HG03060 (cell line): ENCODE data around the gene DNAI4.
"Not testable (repeated sequence)": the region's sequence is repeated elsewhere in the genome, so short reads cannot be mapped to it uniquely, and the experiment has no call there.

Experiments used
- ATAC-seq: cut with Tn5 transposase; IDR thresholded peaks from one replicate; pipeline ENCODE4 v1.9.1; 2021; ENCODE audit warnings: low read depth, moderate number of reproducible peaks; ENCODE audit not compliant: unreplicated experiment

Gene DNAI4

GRCh38 chr1:66924756-66925557 lies at the start of gene DNAI4, which contains the start of gene MIER1:
DNAI4 (minus strand) TSS chr1:66924856; CDS start chr1:66924831, 25 bp downstream.
MIER1 (plus strand) TSS chr1:66924990; CDS start chr1:66925029, 39 bp downstream.
- ATAC-seq = peak; percentile 65

DNA sequence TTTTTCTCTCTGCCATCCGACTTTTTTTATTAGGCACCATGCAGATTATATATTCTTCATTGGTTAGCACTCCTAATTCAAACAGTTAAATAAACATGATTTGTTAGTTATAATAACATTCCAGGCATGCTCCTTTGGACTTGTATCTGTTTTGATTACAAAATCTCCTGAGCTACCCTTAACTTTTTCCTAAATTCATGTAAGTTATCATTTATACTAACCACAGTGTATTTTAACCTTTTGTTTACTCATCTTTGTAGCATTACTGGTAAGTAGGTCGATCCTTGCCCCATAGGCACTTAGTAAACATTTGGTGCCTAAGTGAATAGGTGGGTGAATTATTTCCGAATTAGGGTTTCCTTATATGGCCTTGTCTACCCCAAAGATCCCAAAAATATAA lies 43.9 kb upstream of the DNAI4 start:
- ATAC-seq = no peak

DNA sequence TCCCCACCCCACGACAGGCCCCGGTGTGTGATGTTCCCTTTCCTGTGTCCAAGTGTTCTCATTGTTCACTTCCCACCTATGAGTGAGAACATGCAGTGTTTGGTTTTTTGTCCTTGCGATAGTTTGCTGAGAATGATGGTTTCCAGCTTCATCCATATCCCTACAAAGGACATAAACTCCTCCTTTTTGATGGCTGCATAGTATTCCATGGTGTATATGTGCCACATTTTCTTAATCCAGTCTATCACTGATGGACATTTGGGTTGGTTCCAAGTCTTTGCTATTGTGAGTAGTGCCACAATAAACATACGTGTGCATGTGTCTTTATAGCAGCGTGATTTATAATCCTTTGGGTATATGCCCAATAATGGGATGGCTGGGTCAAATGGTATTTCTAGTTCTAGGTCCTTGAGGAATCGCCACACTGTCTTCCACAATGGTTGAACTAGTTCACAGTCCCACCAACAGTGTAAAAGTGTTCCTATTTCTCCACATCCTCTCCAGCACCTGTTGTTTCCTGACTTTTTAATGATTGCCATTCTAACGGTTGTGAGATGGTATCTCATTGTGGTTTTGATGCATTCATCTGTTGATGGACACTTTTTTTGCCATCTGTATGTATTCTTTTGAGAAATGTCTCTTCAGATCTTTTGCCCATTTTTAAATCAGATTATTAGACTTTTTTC lies 41.7 kb upstream of the DNAI4 start:
- not testable (repeated sequence) for ATAC-seq

DNA sequence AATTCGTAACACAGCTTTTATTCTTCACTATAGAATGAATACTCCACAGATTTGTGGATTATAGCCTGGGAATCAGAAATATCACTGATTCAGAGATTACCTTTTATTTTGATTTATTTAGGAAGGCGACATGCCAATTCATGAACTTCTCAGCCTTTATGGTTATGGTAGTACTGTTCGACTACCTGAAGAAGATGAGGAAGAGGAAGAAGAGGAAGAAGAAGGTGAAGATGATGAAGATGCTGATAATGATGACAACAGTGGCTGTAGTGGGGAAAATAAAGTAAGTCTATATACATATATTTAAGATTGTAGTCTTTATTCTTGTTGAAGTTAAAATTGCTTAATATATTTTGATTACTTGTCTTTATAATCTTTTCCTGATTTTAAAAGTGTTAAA lies 33.3 kb upstream of the DNAI4 start:
- ATAC-seq = no peak

DNA sequence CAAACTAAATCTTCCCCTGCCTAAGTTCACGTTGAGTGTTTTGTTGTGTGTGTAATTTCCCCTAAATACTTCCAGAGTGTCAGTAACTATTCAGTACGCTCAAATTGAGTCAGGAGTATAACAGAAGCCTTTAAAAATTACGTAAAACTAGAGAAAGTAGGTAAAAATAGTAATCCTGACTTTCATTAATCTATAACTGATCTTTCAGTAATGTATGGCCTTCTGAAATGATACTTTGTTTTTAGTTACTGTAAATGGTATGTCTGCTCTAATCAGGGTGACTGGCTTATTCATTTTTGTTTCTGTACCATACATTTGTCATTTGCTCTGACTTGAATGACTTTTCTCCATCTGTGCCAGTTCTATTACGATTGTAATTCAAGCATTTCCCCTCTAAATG lies 29.6 kb upstream of the DNAI4 start:
- ATAC-seq = peak; percentile 59

DNA sequence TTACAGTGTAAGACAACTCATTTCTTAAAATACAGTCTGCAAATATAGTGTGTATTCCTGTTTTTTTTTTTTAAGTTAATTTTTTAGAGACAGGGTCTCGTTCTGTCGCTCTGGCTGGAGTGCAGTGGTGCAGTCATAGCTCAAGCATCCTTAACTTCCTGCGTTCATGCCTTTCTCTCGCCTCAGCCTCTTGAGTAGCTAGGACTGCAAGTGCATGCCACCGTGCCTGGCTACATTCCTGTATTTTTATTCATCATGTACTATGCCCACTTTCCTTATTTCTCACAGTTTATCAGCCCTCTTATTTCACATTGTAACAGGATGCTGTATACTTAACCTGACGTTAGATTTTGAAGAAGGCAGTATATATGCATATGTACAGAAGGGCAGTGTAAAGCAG lies 26.9 kb upstream of the DNAI4 start:
- ATAC-seq = no peak

DNA sequence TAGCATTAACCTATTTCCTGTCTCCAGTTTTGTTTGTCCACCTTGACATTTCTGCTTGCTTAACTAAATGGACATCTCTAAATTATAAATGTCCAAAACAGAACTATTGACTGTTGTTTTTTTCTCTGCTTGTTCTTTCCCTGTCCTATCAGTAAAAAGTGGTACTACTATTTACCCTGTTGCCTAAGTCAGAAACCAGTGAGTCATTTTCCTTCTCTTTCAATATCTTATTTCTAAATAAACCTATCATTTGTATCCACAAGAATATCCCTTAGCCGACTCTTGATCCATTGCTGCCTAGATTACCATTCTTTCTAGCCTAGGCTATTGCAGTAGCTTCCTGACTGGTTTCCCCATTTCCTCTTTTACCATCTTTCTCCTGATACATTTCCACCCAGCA lies 22.6 kb upstream of the DNAI4 start:
- no peak for ATAC-seq

GRCh38 chr1:66945316-66945715 lies 20.7 kb upstream of the DNAI4 start:
- ATAC-seq = no peak

- no peak for ATAC-seq
Observed at GRCh38 chr1:66944330-66945274, 19.9 kb upstream of the DNAI4 start.

- ATAC-seq = no peak
Observed at GRCh38 chr1:66943361-66943969, 18.8 kb upstream of the DNAI4 start.

GRCh38 chr1:66940981-66941380 lies 16.3 kb upstream of the DNAI4 start:
- no peak for ATAC-seq

- ATAC-seq = no peak
Observed at GRCh38 chr1:66938613-66939012, 14.0 kb upstream of the DNAI4 start.

GRCh38 chr1:66937529-66938234 lies 13.0 kb upstream of the DNAI4 start:
- no peak for ATAC-seq

DNA sequence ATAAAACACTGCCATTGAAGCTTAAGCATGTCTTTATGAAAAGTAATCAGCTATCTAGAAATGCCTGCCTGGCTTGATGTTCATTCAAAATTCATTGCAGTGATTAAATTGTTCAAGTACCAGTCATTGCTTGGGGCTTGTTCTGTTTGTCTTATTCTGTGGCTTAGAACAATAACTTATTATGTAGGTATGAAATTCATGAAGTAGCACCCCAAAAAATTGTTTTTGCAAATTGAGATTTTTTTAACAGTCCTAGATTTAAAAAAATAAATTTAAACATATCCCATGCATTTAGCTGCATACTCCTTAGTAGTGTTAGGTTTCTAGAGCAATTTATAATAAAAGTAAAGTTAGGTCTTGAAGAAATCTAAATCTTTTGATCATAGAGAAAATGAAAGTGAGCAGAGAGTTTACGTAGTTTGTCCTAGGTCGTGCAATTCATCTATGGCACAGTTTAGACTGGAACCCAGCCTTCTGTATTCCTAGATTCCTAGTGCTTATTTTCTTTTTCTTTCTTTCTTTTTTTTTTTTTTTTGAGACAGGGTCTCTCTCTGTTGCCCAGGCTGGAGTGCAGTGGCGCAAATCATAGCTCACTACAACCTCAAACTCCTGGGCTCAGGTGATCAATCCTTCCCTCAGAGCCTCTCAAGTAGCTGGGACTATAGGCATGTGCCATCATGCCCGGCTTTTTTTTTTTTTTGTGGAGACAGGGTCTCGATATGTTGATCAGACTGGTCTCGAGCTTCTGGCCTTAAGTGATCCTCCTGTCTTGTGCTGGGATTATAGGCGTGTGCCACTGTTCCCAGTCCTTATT lies 9.4 kb upstream of the DNAI4 start:
- no peak for ATAC-seq

DNA sequence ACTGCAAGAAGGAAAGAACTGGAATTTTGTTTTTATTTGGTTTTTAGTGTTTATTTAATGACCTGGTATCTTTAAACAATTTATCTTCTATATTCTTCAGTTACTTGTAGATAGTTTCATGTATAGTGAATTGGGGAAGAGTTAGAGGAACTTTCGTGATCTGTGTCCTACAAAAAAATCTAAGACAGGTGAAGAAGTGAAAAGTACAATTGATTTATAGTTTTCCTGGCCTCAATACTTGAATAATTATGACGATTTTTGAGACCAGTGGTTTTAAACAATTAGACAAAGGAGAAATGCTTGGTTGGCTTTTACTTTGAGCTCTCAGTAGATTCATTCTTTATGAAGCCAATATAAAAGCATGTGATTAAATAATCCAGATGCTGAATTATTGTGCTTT lies 7.6 kb upstream of the DNAI4 start:
- ATAC-seq = no peak

GRCh38 chr1:66931590-66931989 lies 6.9 kb upstream of the DNAI4 start:
- no peak for ATAC-seq

GRCh38 chr1:66930823-66931174 lies 6.1 kb upstream of the DNAI4 start:
- ATAC-seq = no peak

DNA sequence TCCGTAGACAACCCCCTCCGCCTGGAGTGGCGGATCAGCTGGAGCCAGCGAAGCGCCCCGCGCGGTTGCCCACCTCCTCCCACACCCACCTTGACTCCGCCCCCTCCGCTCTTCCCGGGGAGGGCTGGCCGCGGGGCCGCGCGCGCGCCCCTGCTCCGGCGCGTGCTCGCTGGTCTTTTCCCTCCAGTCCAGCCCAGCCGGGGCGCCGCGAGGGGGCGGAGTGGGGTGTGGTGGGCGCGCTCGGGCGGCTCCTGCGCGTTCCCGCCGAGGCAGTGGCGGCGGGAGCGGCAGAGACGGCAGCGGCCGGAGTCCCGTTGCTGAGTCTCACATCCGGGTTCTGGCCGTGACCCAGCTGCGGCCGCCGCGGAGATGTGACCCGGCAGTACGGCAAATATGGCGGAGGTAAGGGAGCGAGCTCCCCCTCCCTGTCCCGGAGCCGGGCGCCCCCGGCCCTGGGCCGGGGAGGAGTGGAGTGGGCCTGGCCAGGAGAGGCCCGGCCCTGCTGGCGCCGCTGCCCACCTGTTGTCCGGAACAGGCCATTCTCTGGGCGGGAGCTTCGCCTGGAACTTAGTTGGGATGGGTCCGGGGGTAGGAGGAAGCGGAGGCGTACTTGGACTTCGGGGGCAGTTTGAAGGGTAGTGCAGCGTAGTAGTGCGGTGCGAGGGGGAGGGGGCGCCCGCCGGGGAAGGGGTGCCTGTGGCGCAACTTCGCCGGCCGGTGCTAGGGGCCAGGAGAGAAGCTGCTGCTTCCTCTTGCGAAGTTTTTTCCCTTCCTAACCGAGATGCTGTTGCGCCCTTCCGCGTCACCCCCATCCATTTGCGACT lies 5.6 kb upstream of the DNAI4 start:
- ATAC-seq = peak; percentile 30
